Spleen (tissue), 7 donors: Measurements from ENCODE around the gene CDC42SE1.

Source experiments
- CTCF ChIP-seq, 11 experiments: fragments of 200-600 bp in 7 of 11; fragments of 450-650 bp in 4 of 11; sonication (generic) in 4 of 11; IDR thresholded peaks in 8 of 11; conservative IDR thresholded peaks in 3 of 11; 1 replicate in 7 of 11; 2 replicates in 4 of 11; pipeline versions ENCODE4 v1.4.0 to v1.8.0; 2016 to 2021; ENCODE audit warnings: antibody characterized with exemption in 11 of 11, inconsistent platforms in 4 of 11, mild to moderate bottlenecking in 1 of 11
- POLR2A ChIP-seq, 3 donors: fragments of 450-650 bp; IDR thresholded peaks; one replicate each; pipeline ENCODE4 v1.5.1; 2017; ENCODE audit warnings: antibody characterized with exemption in 3 of 3, mild to moderate bottlenecking in 1 of 3
- donor health status: DM: no; HTN: no; CAD: no; lungs with moderate emphysema.
- donor health status: DM: no; HTN: no; CAD: no.
- donor health status: DM: no; HTN: no; CAD: no.

GRCh38 chr1:151049458-151049857 is 10.0 kb downstream of the CDC42SE1 start:
- TF ChIP-seq CTCF (IDR thresholded peaks at IDR 0.05 in 8 of 11, conservative IDR thresholded peaks at IDR 0.05 in 3 of 11) (no peak), POLR2A (IDR thresholded peaks at IDR 0.05) (no peak)
